ENCODE results near the gene SPATA45.
"Not testable (repeated sequence)": the region's sequence is repeated elsewhere in the genome, so short reads cannot be mapped to it uniquely, and the experiment has no call there.

The SPATA45 gene

DNA sequence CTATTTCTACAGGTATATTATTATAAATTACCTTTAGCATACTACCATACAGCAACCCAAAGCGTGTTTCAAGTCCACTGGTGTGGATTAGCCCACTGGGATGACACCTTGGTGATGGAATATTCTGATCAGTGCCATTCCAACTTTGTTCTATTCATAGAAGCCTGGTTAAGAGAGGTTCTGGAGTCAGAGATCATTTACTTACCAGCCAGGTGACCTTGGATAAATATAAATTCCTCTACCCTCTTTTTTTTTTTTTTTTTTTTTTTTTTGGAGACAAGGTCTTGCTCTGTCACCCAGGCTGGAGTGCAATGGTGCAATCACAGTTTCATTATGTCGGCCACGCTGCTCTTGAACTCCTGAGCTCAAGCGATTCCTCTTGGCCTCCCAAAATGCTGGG is at the start of gene SPATA45:
Gene SPATA45, minus strand, starts transcription at position 101 of the 400 bp plus-strand sequence. CDS start 11,500 bp downstream, outside the sequence.
- no peak for DNase-seq (ENCODE audit: low read depth)

DNA sequence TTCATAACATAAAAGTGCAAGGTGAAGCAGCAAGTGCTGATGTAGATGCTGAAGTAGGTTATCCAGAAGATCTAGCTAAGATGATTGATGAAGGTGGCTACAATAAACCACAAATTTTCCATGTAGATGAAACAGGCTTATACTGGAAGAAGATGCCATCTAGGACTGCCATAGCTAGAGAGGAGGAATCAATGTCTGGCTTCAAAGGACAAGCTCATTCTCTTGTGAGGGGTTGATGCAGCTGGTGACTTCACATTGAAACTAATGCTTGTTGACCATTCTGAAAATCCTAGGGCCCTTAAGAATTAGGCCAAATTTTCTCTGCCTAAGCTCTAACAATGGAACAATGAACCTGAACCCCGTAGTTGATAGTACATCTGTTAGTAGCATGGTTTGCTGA is 44.7 kb upstream of the SPATA45 start:
- DNase-seq (ENCODE audit: low read depth) = no peak

DNA sequence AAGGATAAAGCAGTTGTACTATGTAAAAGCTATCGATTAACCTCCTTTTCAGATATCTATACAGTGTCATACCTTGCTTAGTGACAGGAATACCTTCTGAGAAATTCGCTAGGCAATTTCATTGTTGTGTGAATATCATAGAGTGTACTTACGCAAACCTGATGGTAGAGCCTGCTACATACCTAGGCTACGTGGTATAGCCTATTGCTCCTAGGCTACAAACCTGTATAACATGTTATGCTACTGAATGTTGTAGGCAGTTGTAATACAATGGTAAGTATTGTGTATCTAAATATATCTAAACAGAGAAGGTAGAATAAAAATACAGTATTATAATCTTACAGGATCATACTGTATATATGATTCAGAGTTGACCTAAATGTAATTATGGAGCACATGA is 37.1 kb upstream of the SPATA45 start:
- DNase-seq (ENCODE audit: low read depth) = no peak

DNA sequence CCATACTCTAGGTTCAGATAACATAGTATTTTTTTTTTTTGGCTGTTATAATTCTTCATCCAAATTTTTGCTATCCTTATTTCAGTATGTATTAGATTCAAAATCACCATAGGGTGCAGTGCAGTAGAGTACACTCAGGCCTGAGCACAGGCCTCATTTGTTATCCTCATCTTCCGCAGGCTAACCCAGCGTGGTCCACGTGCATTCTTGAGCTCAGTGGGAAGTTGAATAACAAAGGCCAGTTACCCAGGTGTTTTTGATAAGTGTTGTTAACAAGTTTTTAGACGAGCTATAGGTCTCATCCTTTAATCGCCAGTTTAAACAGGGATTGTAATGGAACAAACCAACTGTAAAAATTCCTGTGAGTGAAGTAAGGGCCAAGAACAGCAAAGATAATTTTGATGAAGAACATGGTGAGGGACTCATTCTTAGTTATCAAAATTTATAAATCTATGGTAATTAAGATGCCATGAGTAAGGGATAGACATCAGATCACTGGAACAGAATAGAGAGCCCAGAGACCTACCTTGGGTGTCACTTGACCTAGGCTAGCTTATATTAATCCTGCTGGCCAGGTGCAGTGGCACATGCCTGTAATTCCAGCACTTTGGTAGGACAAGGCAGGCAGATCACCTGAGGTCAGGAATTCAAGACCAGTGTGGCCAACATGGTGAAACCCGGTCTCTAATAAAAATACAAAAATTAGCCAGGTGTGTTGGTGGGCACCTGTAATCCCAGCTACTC is 32.7 kb upstream of the SPATA45 start:
- no peak for DNase-seq (ENCODE audit: low read depth)

DNA sequence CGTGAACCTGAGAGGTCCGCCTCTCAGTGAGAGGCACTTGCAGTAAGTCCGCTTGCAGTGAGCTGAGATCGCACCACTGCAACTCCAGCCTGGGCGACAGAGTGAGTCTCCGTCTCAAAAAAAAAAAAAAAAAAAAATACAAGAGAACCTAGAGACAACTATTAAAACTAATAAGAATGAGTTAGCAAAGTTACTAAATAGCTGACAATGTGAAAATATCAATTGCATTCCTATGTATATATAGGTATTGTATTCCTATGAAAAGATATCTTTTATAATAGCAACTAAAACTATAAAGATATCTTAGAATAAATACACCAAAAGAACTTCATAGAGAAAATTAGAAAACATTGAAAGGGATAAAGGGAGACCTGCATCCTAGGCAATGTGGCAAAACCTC is 31.0 kb upstream of the SPATA45 start:
- no peak for DNase-seq (ENCODE audit: low read depth)

DNA sequence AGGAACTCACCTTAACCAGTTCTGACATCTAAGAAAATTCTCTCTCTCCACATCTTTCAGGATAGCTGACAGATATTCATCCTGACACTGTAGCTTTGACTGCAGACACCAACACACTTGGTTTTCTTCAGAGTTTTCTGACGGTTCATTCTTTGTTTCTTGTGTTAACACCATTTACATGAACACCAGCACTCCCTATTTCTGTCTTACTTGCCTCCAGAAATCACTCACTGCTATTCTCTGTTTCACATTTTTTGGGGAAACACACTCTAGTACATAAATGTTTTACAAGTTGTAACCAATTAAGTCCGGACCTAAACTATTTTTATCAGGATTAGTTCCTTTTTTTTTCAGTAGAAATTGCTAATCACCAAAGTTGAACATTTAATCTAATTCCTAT is 26.1 kb upstream of the SPATA45 start:
- no peak for DNase-seq (ENCODE audit: low read depth)

DNA sequence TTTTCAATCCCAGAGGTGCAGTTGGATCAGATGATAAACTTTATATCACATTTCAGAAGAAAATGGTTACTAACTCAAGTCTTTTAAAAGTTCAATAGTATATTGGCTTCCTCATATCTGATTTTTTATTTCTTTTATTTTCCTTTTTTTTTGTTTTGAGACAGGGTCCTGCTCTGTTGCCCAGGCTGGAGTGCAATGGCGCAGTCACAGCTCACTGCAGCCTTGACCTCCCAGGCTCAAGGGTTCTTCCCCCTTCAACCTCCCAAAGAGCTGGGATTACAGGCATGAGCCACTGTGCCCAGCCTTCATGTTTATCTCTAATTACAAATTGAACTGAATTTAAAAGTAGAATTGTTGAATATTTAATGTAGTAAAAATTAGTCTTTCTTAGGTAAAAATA is 24.5 kb upstream of the SPATA45 start:
- DNase-seq (ENCODE audit: low read depth) = no peak

DNA sequence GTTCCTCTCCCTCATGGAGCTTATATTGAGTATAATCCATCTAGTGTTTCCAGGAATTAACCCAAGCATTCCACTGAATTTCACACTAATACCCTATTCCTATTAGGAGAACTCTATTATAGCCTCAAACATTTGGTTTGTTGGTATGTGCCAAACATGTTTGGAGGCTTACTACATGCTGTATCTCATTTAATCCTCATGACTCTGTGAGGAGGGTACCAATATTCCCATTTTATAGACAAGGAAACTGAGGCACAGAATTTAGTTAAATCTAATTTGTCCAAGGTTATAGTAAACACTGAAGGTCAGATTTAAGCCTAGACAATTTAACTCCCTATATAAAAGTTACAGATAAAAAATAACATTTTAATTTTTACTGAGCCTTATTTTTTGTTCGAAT is 19.7 kb upstream of the SPATA45 start:
- no peak for DNase-seq (ENCODE audit: low read depth)

DNA sequence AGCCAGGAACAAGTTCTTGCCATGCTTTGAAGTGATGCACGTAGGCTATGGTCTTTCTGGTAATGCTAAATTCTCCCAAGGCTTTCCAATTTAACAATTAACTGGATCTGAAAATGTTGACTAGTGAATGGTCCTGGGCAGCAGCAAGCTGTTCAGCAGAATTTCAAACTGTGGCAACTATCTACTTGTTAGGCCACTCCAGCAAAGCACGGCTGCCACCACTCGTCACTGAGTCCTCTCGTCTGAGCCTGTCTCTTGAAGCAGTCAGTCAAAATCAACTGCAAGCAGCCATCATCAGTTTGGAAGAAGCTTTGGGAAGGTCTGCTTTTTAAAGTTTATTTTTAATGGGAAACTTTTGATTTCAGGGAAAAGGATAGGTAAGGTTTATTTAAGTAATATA is 16.8 kb upstream of the SPATA45 start:
- DNase-seq (ENCODE audit: low read depth) = no peak

DNA sequence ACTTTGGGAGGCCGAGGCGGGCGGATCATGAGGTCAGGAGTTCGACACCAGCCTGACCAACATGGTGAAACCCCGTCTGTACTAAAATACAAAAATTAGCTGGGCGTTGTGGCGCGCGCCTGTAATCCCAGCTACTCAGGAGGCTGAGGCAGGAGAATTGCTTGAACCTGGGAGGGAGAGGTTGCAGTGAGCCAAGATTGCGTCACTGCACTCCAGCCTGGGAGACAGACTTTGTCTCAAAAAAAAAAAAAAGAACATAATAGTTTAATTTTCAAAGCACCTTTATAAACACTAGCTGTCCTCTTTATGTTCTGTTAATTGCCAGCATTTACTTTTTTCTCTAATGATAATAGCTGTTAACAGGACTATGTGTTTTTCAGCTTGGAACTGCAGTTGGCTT is 15.9 kb upstream of the SPATA45 start:
- DNase-seq (ENCODE audit: low read depth) = not testable (repeated sequence)

DNA sequence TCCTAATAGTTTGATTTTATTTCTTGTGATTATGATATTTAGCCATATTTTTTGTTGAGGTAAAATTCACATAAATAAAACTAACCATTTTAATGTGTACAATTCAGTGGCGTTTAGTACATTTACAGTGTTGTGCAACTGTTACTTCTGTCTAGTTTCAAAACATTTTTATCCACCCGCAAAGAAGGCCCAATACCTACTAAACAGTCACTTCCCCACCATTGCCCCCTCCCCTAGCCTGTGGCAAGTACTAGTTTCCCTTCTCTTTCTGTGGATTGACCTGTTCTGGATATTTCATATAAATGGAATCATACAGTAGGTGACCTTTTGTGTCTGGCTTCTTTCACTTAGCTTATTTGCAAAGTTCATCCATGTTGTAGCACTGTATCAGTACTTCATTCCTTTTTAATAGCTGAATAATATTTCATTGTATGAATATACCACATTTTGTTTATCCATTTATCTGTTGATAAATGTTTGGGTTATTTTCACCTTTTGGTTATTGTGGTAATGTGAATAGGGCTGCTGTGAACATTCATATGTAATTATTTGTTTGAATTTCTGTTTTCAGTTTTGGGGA is 14.8 kb upstream of the SPATA45 start:
- no peak for DNase-seq (ENCODE audit: low read depth)

DNA sequence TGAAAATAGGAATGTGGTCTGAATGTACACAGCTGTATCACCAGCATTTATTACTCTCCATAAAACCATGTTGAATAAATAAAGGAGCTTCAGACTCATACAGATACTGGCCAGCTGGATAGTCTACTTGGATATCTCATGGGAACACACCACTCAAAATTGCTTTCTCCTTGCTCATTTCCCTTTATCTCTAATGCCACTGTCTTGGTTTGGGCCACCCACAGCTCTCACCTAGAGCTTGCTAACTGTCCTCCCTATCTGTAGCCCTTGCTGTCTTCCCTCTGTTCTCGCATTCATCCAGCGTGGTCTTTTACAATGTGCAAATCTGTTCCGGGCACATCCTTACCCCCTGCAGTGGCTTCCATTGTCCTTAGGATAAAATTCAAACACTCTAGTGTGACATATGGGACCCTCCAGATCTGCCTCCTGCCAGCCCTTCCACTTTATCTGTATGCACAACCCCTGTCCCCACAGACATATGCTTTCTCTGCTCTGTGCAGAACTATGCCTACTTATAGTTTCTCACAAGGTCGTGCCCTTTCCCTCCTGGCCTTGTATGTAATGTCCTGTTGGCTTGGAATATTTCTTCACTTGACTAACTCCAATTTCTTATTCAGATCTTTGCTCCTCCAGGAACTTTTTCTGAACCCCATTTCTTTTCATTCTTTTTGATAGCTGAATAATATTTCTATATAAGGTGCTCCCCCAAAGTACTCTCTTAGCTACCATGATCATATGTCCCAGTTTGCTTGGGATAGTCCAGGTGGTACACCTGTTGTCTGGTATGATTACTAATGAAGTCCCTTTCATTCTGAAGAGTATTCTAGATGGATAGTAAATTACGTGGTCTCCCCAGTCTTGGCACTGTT is 13.5 kb upstream of the SPATA45 start:
- no peak for DNase-seq (ENCODE audit: low read depth)

DNA sequence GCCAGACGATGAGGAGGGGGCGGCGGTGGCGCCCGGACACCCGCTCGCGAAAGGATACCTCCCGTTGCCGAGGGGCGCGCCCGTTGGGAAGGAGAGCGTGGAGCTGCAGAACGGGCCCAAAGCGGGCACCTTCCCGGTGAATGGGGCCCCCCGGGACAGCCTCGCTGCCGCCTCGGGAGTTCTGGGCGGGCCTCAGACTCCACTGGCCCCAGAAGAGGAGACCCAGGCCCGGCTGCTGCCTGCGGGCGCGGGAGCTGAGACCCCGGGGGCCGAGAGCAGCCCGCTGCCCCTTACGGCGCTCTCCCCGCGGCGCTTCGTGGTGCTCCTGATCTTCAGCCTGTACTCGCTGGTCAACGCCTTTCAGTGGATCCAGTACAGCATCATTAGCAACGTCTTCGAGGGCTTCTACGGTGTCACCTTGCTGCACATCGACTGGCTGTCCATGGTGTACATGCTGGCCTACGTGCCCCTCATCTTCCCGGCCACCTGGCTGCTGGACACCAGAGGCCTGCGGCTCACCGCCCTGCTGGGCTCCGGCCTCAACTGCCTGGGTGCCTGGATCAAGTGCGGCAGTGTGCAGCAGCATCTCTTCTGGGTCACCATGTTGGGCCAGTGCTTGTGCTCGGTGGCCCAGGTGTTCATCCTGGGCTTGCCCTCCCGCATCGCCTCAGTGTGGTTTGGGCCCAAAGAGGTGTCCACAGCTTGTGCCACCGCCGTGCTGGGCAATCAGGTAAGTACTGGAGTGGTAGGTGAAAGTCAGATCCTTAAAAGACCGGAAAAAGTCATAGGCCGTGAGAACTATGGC is 11.2 kb upstream of the SPATA45 start:
- DNase-seq (ENCODE audit: low read depth) = peak; percentile 10

DNA sequence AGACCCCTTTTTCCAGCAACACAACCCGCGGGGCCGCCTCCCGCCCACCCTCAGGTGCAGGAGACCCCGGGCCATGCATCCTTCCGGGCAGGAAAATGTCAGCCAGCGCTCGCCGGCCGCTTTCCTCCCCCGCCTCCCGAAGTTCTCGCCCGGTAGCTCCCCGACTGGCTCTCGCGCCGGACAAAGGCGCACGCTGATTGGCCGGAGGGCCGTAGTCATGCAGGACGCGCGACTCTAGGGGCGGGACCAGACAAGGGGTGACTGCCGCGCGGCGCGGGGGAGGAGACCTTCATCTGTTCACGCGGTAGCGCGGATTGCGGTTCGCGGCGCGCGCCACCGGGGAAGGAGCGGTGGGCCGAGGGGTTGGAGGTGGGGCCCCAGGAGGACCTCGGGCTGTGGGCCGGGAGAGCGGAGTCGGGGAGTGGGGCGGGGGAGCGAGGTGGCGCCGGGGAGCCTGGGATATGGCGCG is 10.6 kb upstream of the SPATA45 start, which contains the start of gene FLVCR1:
Gene FLVCR1, plus strand, starts transcription at position 284 of the 469 bp plus-strand sequence. Its CDS starts 178 bp downstream, at position 462.
- DNase-seq (ENCODE audit: low read depth) = peak; percentile 96

DNA sequence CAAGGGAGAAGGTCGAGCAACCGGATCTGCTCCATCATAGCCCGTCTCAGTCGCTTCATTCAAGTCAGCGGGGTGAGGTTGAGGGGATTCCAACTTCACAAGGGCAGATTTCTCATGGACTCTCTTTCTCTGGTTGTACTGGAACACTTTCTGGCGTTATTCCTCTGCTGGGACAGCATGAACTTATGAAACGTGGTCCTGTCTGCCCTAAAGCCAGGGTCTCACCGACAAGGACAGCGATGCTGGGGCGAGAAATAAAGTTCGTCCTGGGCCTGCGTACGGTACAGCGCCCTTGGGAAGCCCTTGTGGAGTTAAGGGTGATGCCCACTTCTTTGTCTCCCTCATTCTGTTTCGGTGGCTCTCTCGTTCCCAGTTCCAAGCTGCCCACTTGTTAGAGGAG is 9.3 kb upstream of the SPATA45 start:
- no peak for DNase-seq (ENCODE audit: low read depth)

DNA sequence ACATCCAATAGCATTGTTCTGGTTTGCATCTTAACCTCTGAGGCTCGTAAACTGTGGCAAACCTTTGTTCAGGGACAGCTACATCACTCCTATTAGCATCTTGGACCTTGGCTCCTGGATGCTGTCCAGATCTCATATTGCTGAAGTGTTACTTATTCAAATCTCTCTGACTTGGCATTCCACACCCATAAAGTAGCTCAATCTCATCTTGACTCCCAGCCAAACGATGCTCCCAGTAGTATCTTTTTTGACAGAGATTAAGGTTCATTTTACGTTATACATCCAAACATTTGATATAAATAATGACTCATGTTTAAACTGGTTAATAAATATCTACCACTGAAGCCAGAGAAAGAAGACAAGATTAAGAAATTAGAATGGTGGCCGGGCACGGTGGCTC is 6.2 kb upstream of the SPATA45 start:
- no peak for DNase-seq (ENCODE audit: low read depth)

DNA sequence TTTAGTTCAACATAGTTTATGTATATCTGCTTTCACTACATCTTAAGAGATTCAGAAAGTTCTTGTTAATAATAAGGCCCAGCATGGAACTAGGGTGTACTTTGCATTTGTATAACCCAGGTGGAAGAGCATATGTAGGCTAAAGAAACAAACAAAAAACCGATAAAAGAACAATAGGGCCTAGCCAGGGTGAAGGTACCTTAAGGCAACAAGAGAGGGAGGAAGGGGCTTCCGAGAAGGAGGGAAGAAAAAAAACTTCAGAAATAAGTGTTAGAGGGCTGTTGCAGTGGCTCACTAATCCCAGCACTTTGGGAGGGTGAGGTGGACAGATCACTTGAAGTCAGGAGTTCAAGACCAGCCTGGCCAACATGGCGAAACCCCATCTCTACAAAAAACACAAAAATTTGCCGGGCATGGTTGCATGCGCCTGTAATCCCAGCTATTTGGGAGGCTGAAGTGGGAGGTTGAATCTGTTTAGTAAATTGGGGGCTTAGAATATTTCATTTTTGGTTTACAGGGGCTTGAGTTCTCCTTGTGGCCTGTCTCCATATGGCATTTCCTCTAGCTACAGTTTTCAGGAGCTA is 4.7 kb upstream of the SPATA45 start:
- DNase-seq (ENCODE audit: low read depth) = no peak

DNA sequence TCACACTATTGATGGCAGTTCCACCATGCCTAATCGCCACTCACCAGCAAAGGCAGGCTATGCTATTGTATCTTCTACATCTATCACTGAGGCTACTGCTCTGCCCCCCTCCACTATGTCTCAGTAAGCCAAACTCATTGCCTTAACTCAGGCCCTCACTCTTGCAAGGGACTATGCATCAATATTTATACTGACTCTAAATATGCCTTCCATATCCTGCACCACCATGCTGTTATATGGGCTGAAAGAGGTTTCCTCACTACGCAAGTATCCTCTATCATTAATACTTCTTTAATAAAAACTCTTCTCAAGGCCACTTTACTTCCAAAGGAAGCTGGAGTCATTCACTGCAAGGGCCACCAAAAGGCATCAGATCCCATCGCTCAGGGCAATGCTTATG is 2.9 kb downstream of the SPATA45 start:
- not testable (repeated sequence) for DNase-seq (ENCODE audit: low read depth)

DNA sequence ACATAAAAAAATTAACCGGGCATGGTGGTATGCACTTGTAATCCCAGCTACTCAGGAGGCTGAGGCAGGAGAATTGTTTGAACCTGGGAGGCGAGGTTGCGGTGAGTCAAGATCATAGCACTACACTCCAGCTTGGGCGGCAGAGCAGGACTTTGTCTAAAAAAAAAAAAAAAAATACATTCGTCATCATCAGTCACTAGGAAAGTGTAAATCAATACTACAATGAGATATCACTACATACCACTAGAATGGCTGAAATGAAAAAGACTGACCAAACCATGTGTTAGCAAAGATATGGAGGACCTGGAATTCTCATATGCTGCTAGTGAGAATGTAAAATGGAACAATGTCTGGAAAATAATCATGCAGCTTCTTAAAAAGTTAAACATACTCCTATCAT is 9.3 kb downstream of the SPATA45 start:
- DNase-seq (ENCODE audit: low read depth) = no peak

DNA sequence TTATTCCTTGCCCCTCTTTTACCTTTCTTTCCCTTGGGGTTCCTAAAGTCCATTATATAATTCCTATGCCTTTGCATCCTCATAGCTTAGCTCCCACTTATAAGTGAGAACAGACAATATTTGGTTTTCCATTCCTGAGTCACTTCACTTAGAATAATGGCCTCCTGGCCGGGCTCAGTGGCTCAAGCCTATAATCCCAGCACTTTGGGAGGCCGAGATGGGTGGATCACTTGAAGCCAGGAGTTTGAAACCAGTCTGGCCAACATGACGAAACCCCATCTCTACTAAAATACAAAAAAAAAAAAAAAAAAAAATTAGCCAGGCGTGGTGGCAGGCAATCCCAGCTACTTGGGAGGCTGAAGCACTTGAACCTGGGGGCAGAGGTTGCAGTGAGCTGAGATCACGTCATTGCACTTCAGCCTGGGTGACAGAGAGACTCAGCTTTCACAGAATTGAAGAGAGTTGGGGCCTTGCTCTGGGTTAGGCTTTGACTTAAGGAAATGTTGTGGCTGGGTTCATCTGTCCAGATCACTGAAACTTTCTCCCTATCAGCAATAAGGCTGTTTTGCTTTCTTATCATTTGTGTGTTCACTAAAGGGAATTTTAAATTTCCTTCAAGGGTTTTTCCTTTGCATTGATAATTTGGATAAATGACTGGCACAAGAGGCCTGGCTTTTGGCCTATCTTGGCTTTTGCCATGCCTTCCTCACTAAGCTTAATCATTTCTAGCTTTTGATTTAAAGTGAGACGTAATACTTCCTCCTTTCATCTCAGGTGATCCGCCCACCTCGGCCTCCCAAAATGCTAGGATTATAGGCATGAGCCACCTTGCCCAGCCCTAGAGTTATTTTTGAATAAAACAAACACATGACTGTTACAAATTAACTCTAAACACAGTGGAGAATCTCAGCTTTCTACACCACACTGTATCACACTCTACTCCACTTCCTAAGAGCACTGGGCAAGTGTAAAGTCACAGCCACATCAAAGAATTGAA is 13.9 kb downstream of the SPATA45 start:
- not testable (repeated sequence) for DNase-seq (ENCODE audit: low read depth)

All from activated T-cell treated with anti-CD3 and anti-CD28 coated beads for 48 hours (primary cell).